Stimulated activated CD4-positive, alpha-beta T cell treated with anti-CD3 and anti-CD28 coated beads, Interleukin-12 subunit alpha, Interleukin-12 subunit beta, amount 100 ng/mL, for 24 hours (primary cell): Measurements from ENCODE around the gene ZNF407.

Source experiments
- DNase-seq, 2 experiments: peaks; one replicate each; pipeline ENCODE4 v3.0.0-alpha.2; 2020; ENCODE audit warnings: low read depth in 2 of 2

The ZNF407 gene

DNA sequence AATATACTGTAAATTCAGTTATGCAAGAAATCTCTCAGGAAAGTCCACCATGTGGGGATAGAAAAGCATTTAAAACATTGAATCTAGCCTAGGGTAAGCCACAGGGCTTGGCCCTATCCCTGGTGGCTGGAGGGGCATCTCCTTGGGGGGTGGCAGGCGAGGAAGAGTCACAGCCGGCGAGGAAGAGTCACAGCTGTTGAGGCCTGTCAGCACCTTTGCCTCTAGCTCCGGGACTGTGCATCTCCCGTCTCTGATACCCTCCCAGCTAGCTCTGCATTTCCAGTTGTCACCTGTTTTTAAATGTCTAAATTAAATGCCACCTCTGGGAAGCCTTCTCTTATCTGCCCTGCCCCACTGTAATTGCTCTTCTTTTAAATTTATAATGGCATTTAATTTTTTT, 276.7 kb downstream of the ZNF407 start:
- DNase-seq = no peak

DNA sequence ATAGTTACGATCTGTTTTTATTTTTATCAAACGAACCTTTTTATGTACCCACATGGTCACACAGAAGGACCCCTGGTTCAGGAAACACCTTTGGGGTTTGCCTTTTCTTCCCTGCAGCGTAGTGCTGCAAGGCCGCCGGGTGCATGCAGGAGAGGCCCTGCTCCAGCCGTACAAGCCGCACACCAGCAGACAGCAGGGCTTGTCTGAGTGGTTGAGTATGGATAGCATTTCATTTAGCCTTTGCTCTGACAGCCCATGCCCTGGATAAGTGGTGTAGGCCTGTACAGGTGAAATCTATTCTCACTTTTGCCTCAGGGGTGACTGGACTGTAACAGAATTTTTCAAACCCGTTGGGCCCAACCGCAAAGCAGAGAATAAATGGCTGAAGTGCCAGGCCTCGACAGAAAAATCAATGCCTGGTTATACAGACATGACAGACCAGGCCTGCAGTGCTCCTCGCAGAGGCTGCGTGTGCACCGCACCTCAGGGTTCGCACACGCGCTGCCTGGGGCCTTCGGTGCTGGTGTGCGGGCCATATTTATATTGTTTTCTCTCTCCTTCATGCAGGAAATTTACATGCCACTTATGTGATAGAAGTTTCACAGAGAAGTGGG, 279.1 kb downstream of the ZNF407 start:
- DNase-seq = no peak

DNA sequence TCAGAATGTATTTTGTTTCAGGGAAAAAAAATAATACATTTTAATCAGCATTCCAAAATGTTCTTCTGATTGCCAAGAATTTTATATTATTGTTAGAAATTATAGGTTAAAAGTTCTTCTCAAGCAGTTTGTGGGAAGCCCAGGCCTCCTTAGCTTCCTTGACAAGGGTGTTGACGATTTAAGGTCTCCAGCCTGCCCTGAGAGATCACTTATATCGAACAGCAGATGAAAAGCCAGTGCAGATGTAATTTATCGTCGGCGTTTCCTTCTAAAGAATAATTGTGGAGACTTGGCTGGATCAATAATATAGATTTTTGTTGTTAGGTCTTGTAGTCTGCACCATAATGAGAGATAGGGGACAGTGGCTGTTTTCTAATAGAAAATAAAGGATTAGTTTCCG, 280.6 kb downstream of the ZNF407 start:
- no peak for DNase-seq

DNA sequence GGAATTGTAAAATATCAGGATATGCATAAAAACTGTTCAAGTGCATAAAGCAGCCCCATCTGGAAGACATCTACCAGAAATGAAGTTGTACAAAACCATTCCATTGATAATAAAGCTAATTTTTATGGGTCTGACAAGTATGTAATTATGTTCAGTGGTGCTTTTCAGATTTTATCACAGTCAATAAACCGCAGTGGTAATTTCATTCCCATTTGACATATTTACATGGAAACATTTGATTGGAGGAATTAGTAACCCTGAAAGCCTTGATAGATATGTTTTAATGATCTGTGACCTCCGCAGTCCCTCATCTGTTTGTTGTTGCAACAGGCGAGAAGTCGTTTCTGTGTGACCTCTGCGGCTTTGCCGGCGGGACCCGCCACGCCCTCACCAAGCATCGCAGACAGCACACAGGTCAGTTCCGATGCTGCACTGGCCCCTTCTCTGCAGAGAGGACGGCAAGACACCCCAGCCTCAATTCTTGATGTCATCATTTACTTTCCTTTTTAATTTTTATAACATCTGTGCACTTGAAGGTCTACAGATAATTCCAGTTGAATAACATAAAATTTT, 283.1 kb downstream of the ZNF407 start:
- no peak for DNase-seq

DNA sequence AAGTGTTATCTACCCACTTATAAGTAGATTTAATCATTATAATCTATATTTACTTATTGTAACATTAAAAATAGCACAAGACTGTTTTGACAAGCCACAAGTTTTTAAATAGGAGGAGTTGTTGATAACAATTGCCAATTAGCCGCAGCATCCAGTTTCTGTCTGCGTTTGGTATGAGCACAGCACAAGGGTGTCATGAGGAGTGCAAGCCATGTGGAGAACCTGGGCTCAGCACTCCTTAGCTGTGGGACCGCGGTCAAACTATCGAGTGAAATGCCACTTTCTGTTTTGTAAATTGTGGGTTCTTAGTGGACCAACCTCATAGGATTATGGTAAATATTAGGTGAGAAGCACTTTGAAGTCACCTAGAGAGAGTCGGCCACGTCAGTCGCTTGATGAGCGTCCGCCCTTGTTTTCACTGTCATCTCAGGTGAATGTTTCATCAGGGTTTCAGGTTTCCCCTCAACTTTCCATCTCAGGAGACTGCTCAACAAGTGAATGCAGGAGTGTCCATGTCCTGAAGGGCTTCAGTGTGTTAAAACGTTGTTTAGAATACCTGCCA, 294.5 kb downstream of the ZNF407 start:
- DNase-seq = no peak

DNA sequence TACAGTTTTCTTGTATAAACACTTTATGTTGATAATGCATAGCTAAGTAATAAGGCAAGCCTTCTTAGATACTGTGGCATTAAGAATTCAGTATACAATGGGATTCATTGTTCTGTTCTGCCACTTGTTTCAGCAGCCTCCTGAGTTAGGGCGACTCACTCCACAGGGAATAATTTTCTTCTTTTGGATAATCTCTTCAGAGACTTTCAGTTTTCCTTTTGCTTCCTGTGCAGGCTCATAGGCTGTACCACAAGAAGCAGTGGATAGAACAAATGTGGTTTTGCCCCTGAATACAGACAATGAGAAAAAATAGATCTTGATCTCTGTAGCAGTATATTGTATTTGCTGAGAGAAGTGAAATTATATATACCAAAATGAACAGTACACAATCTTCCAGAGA, 298.0 kb downstream of the ZNF407 start:
- no peak for DNase-seq

DNA sequence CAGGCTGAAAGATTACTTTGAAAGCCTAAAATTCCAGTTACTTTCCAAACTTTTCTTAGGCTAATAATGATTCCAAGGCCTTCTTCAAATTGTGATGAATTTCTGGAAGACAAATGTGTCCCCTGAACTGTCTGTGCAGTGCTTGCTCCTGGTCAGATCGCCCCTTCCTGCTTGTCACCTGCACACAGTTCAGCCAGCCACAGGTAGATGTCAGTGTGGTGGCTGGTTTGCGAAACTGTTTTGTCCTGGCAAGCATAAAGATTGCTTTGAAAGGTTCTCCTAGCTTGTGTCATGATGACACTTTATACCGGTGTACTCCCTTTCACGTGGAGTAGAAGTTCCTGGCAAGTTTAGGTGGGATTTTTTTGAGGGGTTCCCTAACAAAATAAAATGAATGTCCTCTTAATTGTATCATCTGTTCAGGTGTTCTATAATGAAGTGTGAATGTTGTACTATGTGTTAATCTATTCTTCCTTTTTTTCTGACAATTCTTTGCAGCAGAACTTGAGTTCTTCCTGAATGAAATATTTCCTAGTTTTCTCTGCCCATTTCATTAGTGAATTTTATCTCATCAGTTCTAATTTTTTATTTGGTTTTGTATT, 298.8 kb downstream of the ZNF407 start:
- no peak for DNase-seq

DNA sequence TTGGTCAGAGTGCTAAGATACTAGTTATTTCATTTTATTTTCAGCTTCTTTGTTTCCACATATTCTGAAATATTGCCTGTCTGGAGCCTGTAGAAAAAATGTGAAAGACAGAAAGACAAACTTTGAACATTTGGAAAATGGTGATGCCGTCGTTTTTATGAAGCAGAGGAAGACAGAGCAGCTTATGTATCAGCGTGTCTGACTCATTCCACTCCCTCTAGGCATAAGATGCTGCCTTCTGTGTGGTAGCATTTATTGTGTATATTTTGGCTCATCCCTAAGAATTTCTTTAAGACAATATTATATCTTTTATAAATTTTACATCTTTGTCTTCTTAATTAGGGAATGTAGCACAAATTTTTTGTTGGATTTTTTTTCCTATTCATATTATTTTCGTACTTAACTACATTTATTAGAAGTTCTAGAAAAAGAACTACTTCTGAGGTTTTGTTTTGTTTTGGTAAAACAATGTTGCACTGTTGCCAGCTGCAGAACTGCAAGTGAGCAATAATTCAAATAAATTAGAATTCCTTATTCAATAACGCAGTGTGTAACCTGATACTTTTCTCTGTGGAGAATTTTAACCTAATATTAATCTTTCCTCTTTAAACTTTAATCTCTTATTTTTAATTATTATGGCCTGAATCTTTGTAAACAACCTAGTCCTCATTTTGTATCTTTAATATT, 300.4 kb downstream of the ZNF407 start:
- no peak for DNase-seq

DNA sequence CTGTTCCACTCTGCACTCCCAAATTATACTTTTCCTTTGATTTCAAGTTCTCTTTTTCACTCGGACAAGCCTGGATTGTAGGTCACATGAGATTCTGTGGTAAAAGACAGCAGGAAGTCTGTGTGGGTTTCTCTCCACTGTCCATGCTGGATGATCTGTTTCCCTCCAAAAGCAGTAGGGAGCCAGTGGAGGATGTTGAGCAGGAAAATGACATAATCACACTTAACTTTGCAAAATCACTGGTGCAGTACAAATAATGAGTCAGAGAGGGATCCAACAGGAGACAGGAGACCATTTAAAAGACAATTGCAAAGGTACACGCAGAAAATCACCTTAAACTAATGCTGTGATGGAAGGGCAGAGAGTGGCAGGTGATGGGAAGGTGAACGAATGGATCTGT, 301.3 kb downstream of the ZNF407 start:
- DNase-seq = no peak

DNA sequence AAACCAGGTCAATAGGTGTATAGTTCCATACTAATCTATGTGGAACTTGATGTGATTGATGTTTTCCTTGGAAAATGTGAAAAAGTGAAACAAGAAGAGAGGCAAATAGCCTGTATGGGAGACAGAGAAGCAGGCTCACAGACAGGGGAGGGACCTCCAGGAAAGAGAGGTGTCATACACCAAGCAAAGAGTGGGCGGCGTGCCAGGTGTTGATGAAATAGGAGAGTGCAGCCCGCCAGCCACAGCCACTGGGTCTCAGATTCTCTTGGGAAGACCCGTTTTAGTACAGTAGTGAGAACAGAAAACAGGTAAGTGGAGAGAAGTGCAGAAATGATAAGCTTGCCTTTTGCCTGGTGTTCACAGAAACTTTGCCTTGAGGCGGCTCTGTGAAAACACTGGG, 301.9 kb downstream of the ZNF407 start:
- DNase-seq = no peak

DNA sequence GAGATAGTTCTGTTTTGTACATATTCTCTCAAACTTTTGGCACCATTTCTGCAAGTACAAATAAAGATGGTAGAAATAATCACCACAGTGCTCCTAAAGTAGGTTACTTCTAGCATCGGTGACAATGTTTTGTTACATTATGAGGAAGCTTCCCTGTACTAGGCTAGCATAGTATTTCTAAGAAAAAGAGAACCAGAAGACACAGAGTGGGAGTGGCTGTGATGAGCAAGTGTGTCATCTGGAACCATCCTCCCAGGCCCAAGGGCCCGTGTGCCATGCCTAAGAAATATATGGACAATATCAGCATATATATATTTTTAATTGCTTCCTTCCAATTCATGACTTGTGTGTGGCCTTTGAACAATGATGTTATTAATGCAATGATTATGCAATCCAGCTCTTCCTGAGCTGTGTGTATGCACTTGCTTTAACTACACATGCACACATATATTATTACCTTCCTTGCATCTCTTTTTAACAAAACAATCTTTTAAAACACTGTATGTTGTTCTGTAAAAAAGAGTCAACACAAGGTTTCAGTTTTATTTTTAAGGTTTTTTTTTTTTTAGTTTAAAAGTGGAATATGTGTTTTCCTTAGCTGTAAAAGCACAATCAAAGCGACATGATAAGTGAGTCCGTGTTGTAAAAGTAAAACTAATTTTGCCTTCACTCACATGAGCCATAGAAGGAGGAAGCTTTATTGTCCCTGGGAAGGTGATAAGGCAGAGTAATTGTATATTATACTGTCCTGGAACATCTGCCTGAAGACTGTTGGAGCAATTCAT, 303.9 kb downstream of the ZNF407 start:
- DNase-seq = no peak

DNA sequence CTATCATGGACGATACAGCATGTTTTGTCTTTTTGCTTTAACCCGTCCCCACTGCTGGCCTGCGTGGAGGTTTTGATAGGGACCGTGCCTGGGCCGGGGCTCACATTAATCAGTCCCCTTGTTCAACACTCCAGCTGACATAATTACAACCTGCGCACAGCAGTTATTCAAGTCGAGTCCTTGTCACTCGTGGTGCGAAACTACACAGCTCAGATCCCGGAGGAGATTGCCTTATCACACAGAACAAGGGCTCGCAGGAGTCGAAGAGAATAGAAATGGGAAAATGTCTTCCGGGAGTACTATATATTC, 304.4 kb downstream of the ZNF407 start:
- no peak for DNase-seq

DNA sequence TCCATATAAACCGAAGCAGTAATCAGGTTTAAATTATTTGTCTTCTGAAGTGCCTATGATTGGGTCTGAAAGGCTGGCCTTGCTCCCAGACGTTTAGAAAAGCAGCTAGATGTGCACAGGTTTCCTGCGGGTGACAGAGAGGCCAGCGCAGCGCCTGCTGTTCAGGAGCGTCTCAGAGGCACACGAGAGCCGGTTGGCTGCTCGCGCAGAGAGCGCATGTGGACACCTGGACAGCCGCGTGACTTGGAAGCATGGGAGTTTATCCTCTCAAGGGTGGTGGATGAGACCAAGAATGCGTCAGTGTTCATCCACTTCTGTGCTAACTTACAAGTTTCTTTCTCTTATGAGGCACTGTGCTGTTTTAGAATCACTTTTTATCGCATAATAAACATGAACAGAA, 307.6 kb downstream of the ZNF407 start:
- no peak for DNase-seq

DNA sequence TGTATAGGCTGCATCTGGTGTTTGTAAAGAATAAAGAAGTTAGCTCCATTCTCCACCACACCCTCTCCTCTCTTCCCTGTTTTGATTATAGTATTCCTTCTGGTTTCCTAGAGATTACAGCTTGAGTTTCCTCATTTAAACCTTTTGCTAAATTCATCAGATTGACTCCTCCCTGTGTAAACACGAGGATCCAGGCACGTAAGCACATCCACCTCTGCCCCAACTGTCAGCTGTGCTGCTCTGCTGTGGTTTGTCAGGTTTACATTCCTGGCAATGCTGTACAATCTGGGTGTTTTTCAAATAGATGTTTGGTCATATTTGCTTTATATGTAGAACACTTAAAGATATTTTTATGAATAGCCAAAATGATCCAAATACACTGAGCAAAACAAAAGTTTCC, 308.5 kb downstream of the ZNF407 start:
- DNase-seq = no peak

DNA sequence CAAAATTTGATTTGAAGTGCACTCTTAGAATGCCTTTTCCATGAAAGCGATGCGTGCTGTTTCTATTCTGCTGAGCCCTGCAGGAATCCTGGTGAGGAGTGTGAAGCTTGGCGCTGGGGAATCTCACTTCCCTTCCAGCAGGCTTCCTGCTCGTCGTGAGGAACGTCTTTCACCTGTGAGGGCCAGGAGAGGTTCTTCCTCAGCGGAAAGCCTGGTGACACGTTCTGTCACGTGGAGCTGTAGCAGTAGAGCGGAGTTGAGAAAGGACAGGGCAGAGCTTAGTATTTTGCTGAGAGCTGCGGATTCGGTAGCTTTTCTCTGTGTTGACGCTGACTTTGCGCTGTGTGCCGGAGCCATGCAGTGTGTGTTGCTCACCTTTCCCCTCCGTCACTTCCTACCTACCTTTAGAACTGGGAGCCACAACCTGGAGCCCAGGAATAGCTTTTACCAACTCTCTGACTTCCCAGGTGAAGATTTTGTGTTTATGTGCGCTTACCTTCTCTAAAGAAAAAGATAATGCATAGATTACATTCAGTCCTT, 316.5 kb downstream of the ZNF407 start:
- no peak for DNase-seq

DNA sequence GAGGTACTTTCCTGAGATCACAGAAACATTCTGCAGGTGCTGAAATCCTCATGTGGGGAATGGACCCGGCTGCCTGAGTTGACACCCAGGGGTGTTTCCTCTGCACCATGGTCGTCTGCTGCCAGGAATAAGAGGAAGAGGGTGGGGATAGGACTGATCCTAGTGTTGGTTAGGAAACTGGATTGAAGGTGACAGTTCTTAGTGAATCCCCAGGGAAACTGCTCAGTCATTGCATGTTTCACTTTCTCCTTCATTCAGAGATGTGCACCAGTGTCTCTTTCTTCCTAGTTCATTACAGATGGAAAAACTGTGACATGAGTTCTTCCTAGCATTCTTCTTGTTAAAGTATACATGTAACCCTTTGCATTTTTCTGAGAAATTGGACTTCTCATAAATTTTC, 317.0 kb downstream of the ZNF407 start:
- no peak for DNase-seq

DNA sequence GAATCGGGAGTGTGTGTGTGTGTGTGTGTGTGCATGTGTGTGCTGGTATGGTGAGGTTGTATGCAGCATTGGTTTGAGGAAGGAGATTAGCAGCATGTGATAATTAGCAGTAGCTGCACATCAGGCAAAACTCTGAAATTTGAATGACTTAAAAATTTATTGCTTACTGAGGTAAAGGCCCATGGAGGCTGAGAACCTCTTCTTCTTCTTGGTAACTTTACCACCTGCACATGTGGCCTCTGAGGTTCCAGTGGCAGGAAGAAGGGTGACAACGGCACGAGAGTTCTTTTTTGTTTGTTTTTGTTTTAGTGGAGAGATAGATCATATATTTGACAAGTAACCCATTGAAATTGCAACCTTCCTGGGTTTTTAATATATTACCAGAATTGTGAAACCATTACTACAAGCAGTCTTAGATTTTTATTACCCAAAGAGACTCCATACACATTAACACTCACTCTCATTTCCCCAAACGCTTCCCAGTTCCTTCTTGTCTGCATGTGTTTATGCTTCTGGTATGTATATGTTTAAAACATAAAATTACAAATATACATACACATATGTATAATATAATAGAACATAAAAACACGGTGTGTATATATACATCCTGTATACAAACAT, 319.2 kb downstream of the ZNF407 start:
- DNase-seq = no peak

DNA sequence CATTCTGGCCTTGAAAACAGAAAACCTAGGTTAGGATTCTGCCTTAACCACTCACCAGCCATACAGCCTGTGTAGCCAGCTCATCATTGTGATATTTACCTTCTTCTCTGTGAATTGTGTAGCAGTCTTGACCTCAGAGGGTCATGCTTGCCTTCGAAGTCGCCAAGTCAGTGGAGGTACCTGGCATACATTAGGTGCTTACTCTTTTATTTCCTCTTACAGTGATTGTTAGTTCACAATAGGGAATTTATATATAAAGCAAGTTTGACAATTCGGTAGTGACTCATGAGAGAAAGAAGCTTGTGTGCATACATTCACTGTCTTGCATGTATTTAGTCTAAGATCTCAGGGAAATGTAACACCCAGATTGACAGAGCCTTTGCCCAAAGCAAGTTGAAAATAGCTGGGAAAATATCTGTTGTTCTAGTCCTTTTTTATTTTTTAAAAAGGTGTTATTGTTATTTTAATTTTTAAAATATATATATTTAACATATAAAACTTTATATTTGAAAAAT, 320.7 kb downstream of the ZNF407 start:
- DNase-seq = no peak

DNA sequence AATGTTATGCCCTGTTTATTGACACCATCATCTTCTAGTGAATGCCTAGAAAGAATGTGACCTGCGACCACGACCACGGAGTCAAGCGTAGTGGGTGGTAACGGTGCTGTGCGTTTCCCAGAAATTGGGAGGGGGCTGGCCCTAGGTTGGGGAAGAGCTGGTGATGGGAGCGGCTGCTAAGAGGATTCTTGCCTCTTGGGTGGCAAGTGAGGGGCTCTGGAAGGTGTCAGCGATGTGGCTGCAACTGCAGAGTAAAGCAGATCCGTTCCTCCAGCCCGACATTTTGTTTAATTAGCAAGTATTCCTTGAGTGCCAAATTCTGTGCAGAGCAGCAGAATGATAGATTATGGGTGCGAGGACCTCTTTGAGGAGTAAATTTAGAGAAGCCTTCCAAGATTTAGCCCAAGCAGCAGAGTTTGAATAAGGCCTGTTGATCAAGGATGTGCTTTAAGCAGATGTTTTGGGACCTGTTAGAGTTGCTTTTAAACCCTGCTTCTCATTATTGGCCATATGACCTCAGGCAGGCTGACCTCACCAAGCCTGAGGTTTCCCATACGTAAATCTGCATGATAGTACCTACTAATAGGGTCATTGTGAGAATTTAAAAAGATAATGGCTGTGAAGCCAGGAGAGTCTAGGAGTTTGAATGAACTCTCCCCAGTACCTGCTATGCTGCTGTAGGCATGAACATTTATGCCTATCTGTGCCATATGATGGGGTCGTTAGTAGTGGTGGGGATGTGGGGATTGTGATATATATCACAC, 323.6 kb downstream of the ZNF407 start:
- DNase-seq = no peak

DNA sequence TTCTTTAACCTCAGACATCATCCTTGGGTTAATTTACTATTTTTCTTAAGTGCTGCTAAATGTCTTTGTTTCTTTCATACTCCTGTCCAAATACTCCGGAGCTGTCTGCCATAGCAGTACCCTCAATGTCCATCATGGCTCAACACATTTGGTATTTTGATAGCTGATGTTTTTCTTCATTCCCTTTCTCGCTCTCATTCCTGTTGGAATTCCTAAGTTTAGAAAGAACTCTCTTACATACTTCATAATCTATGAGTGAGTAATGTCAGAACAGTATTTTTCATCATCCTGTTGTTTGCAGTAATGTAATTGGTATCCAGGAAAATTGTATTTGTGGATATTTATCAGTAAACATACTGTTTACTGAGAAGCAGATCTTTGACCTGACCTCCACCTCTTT, 328.4 kb downstream of the ZNF407 start:
- no peak for DNase-seq
